CD14-positive monocyte (primary cell): ENCODE data around the gene GMDS. TPM values are rescaled to one million over a fixed set of nuclear protein-coding genes. Genes with fewer than 3 reads are reported as not detected.

Experiments used
- DNase-seq, 3 donors: peaks; one replicate each; pipeline ENCODE4 v3.0.0-alpha.2; 2011 to 2022
- H2AFZ ChIP-seq: 2 replicates; pipeline ENCODE4 v1.6.0; 2012; ENCODE audit warnings: mild to moderate bottlenecking, low read depth, low read length, inconsistent platforms; ENCODE audit not compliant: insufficient read depth, poor library complexity, severe bottlenecking
- H3K27ac ChIP-seq, 2 donors: 1 replicate in 1 of 2; 2 replicates in 1 of 2; pipeline ENCODE4 v1.5.1; 2012 to 2013; ENCODE audit warnings: low read length in 2 of 2, control low read depth in 1 of 2, inconsistent platforms in 1 of 2, low read depth in 1 of 2, mild to moderate bottlenecking in 1 of 2
- H3K27me3 ChIP-seq, 2 donors: one replicate each; pipeline versions ENCODE4 v1.6.0 to v1.6.1; 2011 to 2013; ENCODE audit warnings: low read length in 2 of 2; ENCODE audit not compliant: control insufficient read depth in 2 of 2, insufficient read depth in 2 of 2
- H3K36me3 ChIP-seq, 2 donors: replicated peaks in 1 of 2; 1 replicate in 1 of 2; 2 replicates in 1 of 2; pipeline versions ENCODE4 v1.5.1 to v1.6.1; 2012 to 2013; ENCODE audit warnings: low read length in 2 of 2, control low read depth in 1 of 2, inconsistent platforms in 1 of 2, mild to moderate bottlenecking in 1 of 2; ENCODE audit not compliant: insufficient read depth in 2 of 2, control insufficient read depth in 1 of 2
- H3K4me1 ChIP-seq, 2 donors: 1 replicate in 1 of 2; 2 replicates in 1 of 2; pipeline versions ENCODE4 v1.5.1 to v1.6.1; 2012 to 2013; ENCODE audit warnings: low read length in 2 of 2, control low read depth in 1 of 2, inconsistent platforms in 1 of 2, mild to moderate bottlenecking in 1 of 2, moderate library complexity in 1 of 2; ENCODE audit not compliant: insufficient read depth in 2 of 2, control insufficient read depth in 1 of 2
- H3K4me2 ChIP-seq: replicated peaks from 2 replicates; pipeline ENCODE3; 2012; ENCODE audit warnings: low read length, moderate library complexity, mild to moderate bottlenecking; ENCODE audit not compliant: poor library complexity, severe bottlenecking; ENCODE audit errors: extremely low read depth
- H3K4me3 ChIP-seq, 3 experiments: fragments of 200-600 bp in 1 of 3; sonication (generic) in 1 of 3; replicated peaks in 1 of 3; 1 replicate in 2 of 3; 2 replicates in 1 of 3; pipeline ENCODE4 v1.5.1; 2011 to 2013; ENCODE audit warnings: low read length in 3 of 3, mild to moderate bottlenecking in 3 of 3, control low read depth in 2 of 3, low read depth in 2 of 3, inconsistent platforms in 1 of 3, moderate library complexity in 1 of 3
- H3K79me2 ChIP-seq: 2 replicates; pipeline ENCODE4 v1.6.0; 2012; ENCODE audit warnings: mild to moderate bottlenecking, control low read depth, inconsistent platforms, low read length, moderate library complexity; ENCODE audit not compliant: insufficient read depth
- H3K9ac ChIP-seq: 2 replicates; pipeline ENCODE4 v1.6.0; 2017; ENCODE audit warnings: low read length, mild to moderate bottlenecking; ENCODE audit not compliant: insufficient read depth, poor library complexity, severe bottlenecking
- H3K9me3 ChIP-seq, 2 donors: replicated peaks in 1 of 2; 1 replicate in 1 of 2; 2 replicates in 1 of 2; pipeline versions ENCODE4 v1.5.1 to v1.6.1; 2012 to 2013; ENCODE audit warnings: low read length in 2 of 2, control low read depth in 1 of 2; ENCODE audit not compliant: control insufficient read depth in 1 of 2, insufficient read depth in 1 of 2
- H4K20me1 ChIP-seq: 2 replicates; pipeline ENCODE4 v1.6.0; 2012; ENCODE audit warnings: mild to moderate bottlenecking, low read length, control low read depth, moderate library complexity; ENCODE audit not compliant: insufficient read depth
- H3K27ac Mint-ChIP-seq, 7 donors: one replicate each; pipeline ENCODE4 v1.8.0; 2020; ENCODE audit warnings: mild to moderate bottlenecking in 7 of 7, mixed read lengths in 7 of 7, moderate library complexity in 6 of 7, inconsistent platforms in 2 of 7
- H3K27me3 Mint-ChIP-seq, 3 donors: one replicate each; pipeline ENCODE4 v1.8.0; 2021 to 2022; ENCODE audit warnings: low read depth in 3 of 3, mild to moderate bottlenecking in 3 of 3, mixed read lengths in 3 of 3, moderate library complexity in 3 of 3, inconsistent platforms in 1 of 3
- H3K36me3 Mint-ChIP-seq, 2 donors: one replicate each; pipeline ENCODE4 v1.8.0; 2020; ENCODE audit warnings: mixed read lengths in 2 of 2, inconsistent platforms in 1 of 2, mild to moderate bottlenecking in 1 of 2
- H3K4me1 Mint-ChIP-seq: one replicate; pipeline ENCODE4 v1.8.0; 2020; ENCODE audit warnings: mild to moderate bottlenecking, mixed read lengths
- H3K4me3 Mint-ChIP-seq, 2 donors: one replicate each; pipeline ENCODE4 v1.8.0; 2020; ENCODE audit warnings: mild to moderate bottlenecking in 2 of 2, mixed read lengths in 2 of 2, moderate library complexity in 1 of 2
- H3K9me3 Mint-ChIP-seq, 7 donors: one replicate each; pipeline ENCODE4 v1.8.0; 2020 to 2022; ENCODE audit warnings: mixed read lengths in 7 of 7, mild to moderate bottlenecking in 6 of 7, moderate library complexity in 6 of 7, inconsistent platforms in 2 of 7
- WGBS: methylation state at CpG from one replicate; pipeline ENCODE4 v1.1.5; 2013; ENCODE audit warnings: missing lambda C conversion rate; ENCODE audit not compliant: insufficient coverage; 5-methylcytosine and 5-hydroxymethylcytosine counted together
- intact Hi-C, 2 donors: fragments of 100-400 bp; cut with micrococcal nuclease; formaldehyde crosslinking; loops; one replicate each; pipeline versions ENCODE4 v1.15.0 to v1.15.1; 2023
- polyA plus RNA-seq, 3 donors: library from polyadenylated mRNA; depleted of rRNA in 1 of 3; unstranded in 2 of 3; stranded (reverse) in 1 of 3; fragments of 300-500 nt in 2 of 3; fragments of >200 nt in 1 of 3; fragmentation: Illumina TruSeq in 2 of 3; gene quantifications; 1 replicate in 2 of 3; 2 replicates in 1 of 3; pipeline ENCODE4 v1.2.3, GENCODE V29; 2012 to 2021
- TF ChIP-seq, protein P1 (sequence below): fragments of 200-600 bp; IDR thresholded peaks from one replicate; pipeline ENCODE4 v1.8.0; 2022; ENCODE audit warnings: antibody characterized with exemption, mild to moderate bottlenecking

The GMDS gene
- polyA plus RNA-seq, 3 donors = 10.5 to 19.9 (median 17.6) TPM

DNA sequence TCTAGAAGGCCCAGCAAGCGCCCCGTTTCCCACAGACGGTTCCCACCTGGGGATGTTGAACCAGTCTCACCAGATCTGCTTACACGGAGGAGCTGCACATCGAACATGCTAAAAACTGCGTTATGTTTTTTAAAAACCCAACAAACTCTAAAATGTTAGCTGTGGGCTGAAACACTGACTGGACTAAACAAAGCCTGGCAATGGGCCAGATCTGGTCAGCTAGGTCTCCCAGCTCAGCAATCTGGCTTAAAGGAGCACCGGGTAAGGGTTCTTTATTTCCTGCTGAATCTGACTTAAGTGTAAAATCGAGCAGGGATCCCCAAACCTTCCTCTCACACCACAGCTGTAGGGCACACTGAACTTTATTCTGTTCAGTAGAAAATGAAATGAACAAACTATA, 478.8 kb downstream of the GMDS start:
- intact Hi-C loops = no loop called here
- 70% methylated on average over 2 of the region's 8 CpGs for whole genome bisulfite sequencing
- H3K27me3 Mint-ChIP-seq = no peaks in the 10 kb centered on the region

DNA sequence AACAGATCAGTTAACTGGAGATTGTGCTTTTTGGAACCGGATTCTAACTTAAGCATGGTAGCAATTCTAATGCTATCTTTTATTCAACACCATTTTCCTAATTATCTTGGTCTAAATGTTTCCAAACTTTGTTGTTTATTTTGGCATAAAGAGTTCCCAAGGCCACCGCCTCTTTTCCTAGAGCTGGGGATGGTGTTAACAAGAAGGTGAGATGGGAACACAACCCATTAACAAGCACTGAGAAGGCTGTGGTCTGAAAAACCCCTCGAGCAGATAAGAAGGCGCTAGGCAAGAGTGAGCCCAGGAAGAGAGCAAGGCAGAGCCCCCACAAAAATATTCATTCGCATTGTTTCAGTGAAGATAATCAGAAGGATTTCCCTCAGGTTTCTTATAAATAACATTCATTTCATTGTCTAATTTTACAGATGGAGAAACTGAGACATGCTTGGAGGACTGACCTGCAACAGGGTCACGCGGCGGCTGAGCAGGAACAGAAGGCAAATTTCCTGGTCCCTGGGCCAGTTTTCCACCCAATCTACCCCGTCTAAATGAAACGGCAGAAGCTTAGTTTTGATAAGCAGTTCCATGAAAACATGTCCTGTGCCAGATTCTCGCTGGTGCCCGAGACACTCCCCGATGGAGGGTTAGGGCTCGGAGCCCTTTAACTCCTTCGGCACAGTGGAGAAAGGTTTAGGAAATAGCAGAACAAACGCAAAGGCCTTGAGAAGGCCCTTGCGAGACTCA, 480.1 kb downstream of the GMDS start:
- TF ChIP-seq, protein P1, sequence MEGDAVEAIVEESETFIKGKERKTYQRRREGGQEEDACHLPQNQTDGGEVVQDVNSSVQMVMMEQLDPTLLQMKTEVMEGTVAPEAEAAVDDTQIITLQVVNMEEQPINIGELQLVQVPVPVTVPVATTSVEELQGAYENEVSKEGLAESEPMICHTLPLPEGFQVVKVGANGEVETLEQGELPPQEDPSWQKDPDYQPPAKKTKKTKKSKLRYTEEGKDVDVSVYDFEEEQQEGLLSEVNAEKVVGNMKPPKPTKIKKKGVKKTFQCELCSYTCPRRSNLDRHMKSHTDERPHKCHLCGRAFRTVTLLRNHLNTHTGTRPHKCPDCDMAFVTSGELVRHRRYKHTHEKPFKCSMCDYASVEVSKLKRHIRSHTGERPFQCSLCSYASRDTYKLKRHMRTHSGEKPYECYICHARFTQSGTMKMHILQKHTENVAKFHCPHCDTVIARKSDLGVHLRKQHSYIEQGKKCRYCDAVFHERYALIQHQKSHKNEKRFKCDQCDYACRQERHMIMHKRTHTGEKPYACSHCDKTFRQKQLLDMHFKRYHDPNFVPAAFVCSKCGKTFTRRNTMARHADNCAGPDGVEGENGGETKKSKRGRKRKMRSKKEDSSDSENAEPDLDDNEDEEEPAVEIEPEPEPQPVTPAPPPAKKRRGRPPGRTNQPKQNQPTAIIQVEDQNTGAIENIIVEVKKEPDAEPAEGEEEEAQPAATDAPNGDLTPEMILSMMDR = no peak
- intact Hi-C loops = no loop called here
- H3K9me3 Mint-ChIP-seq = peaks cover 0 to 2% (median 0%) of the 10 kb centered on the region in 7 donors
- 98% methylated on average over 9 of the region's 17 CpGs for WGBS
- H3K27me3 Mint-ChIP-seq = no peaks in the 10 kb centered on the region
- Histone ChIP-seq H2AFZ (no peak overlapping the region), H3K9ac (no peak overlapping the region), H3K4me1 (peaks cover 0 to 2% of the 10 kb centered on the region in 2 donors), H3K27me3 (no peaks in the 10 kb centered on the region), H3K27ac (no peak overlapping the region), H3K4me3 (no peak overlapping the region), H3K9me3 (no peaks in the 10 kb centered on the region), H3K79me2 (no peaks in the 10 kb centered on the region), H3K4me2 (no peak overlapping the region), H4K20me1 (no peaks in the 10 kb centered on the region), H3K36me3 (no peaks in the 10 kb centered on the region)
- no peak overlapping the region for H3K4me3 Mint-ChIP-seq
- H3K27ac Mint-ChIP-seq = no peak overlapping the region
- peaks cover 0 to 4% of the 10 kb centered on the region in 2 donors for H3K36me3 Mint-ChIP-seq
- no peak for DNase-seq
- H3K4me1 Mint-ChIP-seq = peaks cover 10% of the 10 kb centered on the region

More for the DNA sequence above, 478.8 kb downstream of the GMDS start:
- no peaks in the 10 kb centered on the region for H3K36me3 ChIP-seq
- TF ChIP-seq, protein P1 = no peak
- peaks cover 0 to 4% of the 10 kb centered on the region in 2 donors for H3K36me3 Mint-ChIP-seq
- H3K4me1 ChIP-seq = peaks cover 0 to 2% of the 10 kb centered on the region in 2 donors
- H3K27ac ChIP-seq = no peak overlapping the region
- no peak overlapping the region for H3K4me3 ChIP-seq
- H3K27ac Mint-ChIP-seq = no peak overlapping the region
- no peaks in the 10 kb centered on the region for H3K9me3 ChIP-seq
- no peak overlapping the region for H2AFZ ChIP-seq
- no peak overlapping the region for H3K9ac ChIP-seq
- no peak overlapping the region for H3K4me3 Mint-ChIP-seq
- H3K27me3 ChIP-seq = no peaks in the 10 kb centered on the region
- peaks cover 10% of the 10 kb centered on the region for H3K4me1 Mint-ChIP-seq
- H4K20me1 ChIP-seq = no peaks in the 10 kb centered on the region
- H3K9me3 Mint-ChIP-seq = peaks cover 0 to 2% (median 0%) of the 10 kb centered on the region in 7 donors
- DNase-seq = no peak
- H3K79me2 ChIP-seq = no peaks in the 10 kb centered on the region
- no peak overlapping the region for H3K4me2 ChIP-seq
